ENCODE results near the gene PDX1.

PDX1 gene

GRCh38 chr13:27909378-27909777 lies 10.4 kb upstream of the PDX1 start:
- TF ChIP-seq CTCF (conservative IDR thresholded peaks at IDR 0.05): no peak
- H3K27ac ChIP-seq: no peak overlapping the region

GRCh38 chr13:27911521-27911920 lies 8.3 kb upstream of the PDX1 start:
- H3K27ac ChIP-seq: peak overlapping the region; percentile 40
- TF ChIP-seq CTCF (conservative IDR thresholded peaks at IDR 0.05): no peak

DNA sequence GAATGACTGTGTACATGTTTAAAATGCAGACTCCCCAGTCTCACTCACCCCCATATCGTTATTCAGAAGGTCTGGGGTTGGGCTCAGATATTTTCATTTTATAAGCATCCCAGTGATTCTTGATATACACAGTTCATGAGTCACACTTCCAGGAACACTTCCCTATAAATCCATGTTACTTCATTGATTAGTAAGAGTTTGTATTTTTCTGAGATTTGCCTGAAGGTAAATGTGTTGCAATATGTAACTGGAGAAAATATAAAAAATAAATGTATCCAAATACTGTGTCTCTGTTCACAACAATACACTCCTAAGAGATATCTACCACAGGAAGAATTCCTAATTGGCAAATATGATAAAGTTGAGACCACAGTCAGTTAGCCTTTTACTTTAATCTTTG lies 6.6 kb upstream of the PDX1 start:
- TF ChIP-seq CTCF (conservative IDR thresholded peaks at IDR 0.05): no peak
- no peak overlapping the region for H3K27ac ChIP-seq

DNA sequence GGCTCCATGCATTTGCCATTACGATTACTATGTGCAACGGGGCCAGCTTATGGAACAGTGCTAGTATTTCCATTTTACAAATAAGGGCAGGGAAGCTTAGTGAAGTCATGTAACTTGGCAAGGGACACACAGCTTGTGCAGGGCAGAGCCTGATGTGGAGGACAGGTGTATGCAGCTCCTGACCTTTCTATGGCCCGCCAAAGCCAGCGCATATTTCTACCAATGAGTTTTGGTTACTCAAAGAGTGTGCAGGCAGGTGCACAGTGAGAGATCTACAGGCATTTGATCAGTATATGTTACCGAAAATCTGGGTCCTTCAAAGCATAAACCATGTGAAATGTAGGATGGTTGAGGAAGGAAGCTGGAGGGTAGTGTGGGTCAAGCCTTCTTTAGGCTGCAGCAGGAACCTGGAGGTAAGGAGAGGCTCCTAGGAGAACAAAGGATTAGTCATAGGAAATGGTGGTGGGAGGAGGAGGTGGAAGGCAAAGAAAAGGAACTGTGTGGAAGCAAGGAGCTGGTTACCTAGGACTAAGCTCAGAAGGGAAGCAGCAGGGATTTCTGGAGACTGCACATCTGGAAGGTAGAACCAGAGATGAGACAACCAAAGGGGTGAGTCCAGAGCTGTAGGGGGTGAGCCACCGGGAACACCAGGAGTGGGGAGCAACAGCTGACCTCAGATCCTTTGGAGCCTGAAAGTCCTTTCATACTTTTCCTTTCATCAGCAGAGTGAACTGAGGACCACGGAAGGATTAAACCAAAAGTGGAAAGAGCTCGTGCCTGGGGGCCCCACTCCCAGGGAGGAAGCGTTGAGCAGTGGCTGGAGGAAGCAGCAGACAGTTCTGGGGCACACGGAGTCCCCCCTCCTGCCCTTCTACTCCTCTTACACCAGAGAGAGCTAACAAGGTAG lies 4.2 kb upstream of the PDX1 start:
- no peak overlapping the region for H3K27ac ChIP-seq
- no peak for TF ChIP-seq CTCF (conservative IDR thresholded peaks at IDR 0.05)

DNA sequence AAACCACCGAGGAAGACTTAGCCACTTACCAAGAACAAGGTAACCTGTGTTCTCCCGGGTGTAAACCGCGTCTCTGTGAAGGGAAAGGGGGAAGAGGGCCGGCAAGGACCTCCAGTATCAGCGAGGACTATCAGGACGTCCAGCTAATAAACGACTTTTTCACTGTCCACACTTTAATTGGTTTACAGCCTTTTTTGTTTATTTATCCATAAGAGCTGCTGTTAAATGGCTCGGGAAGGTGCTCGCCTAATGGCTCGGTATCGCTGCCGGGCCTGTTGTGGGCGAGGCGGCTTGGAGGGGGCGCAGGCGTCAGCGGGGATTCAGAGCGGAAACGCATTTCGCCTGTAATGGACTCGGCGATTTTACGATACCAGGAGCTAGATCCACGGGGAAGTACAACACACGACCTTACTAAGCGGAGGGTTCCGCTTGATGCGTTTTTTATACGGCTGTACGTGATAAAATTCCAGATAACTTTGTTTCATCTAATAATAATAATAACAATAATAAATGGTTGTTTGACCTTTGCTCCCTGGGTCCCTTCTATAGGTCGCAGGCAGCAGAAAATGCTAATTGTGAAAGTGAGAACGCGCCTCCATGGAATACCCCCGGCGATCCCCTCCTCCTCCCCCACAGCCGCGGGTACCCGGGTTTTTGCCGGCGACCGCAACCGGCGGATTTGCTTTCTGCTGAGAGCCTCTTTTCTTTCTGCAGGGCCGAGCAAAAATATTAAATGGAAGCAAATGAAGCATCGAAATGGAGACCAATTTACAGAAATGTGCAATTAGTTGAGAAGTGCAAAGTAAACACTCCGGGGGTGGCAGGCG lies 2.5 kb upstream of the PDX1 start:
- no peak for TF ChIP-seq CTCF (conservative IDR thresholded peaks at IDR 0.05)

DNA sequence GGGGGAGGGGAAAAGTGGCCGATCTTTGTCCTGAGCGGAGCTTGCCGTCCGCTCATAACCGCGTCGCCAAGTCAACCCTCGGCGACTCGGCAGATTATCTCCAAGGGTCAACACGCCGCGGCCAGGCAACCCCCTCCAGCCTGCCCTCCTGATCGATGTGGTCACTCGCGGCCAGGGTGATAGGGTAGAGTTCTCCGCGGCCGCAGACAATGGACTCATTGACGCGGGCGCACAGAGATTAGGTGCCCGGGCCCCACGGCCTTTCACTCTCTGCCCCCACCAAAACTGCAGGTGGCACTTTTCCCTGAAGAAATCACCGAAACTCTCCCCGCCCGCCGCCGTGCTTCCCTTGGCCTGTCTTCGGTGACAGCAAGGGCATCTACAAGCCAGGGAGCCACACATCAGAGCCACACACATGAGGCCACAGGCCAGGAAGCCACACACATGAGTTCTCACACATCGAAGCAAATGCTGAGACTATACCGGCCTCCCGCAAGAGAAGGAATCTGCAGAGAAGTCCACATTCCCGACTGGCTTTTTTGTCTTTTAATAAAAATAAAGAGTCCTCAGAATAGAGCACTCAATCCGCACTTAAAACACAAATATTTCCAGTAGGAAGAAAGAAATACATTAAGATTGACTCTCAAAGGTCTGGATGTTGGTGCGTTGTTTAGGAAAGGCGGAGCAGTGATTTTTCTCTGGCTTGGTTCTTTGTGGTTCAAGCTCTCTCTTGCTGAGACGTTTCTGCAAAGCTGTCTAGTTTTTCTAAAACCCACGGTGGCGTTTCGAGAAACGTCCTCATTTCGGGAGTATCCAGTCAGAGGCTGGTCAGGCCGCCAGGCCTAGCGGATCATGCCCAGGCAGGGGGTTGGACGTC lies 1.5 kb upstream of the PDX1 start:
- TF ChIP-seq CTCF (conservative IDR thresholded peaks at IDR 0.05): no peak
- H3K27ac ChIP-seq: no peak overlapping the region

More for the DNA sequence above, 2.5 kb upstream of the PDX1 start:
- no peak overlapping the region for H3K27ac ChIP-seq
